Trophoblast cell (in vitro differentiated cells and primary cell): ENCODE results near the gene CES3.
A peak's percentile ranks its signal among the peaks of the same experiment; 100 is the strongest.
"Not testable (repeated sequence)": the region's sequence is repeated elsewhere in the genome, so short reads cannot be mapped to it uniquely, and the experiment has no call there.

Experiments used
- DNase-seq, 2 donors: peaks; one replicate each; pipeline ENCODE4 v3.0.0-alpha.2; 2016
- H2AFZ ChIP-seq: 2 replicates; pipeline ENCODE4 v1.6.1; 2013; ENCODE audit warnings: low read length, moderate library complexity, mild to moderate bottlenecking; ENCODE audit not compliant: insufficient read depth, poor library complexity
- H2AK5ac ChIP-seq: 2 replicates; pipeline ENCODE4 v1.6.1; 2013; ENCODE audit warnings: mild to moderate bottlenecking, low read length
- H2BK120ac ChIP-seq: 2 replicates; pipeline ENCODE4 v1.6.1; 2013; ENCODE audit warnings: low read length, mild to moderate bottlenecking, moderate library complexity; ENCODE audit not compliant: insufficient read depth, poor library complexity
- H2BK12ac ChIP-seq: 2 replicates; pipeline ENCODE4 v1.6.1; 2013; ENCODE audit warnings: mild to moderate bottlenecking, low read length, moderate library complexity
- H2BK5ac ChIP-seq: 2 replicates; pipeline ENCODE4 v1.6.1; 2013; ENCODE audit warnings: low read length, low read depth, moderate library complexity, mild to moderate bottlenecking; ENCODE audit not compliant: poor library complexity
- H3K14ac ChIP-seq: 2 replicates; pipeline ENCODE4 v1.6.1; 2013; ENCODE audit warnings: mild to moderate bottlenecking, low read length
- H3K18ac ChIP-seq: 2 replicates; pipeline ENCODE4 v1.6.1; 2013; ENCODE audit warnings: mild to moderate bottlenecking, low read length
- H3K23ac ChIP-seq: 2 replicates; pipeline ENCODE4 v1.6.1; 2013; ENCODE audit warnings: low read length
- H3K27ac ChIP-seq: 2 replicates; pipeline ENCODE4 v1.5.1; 2013; ENCODE audit warnings: low read depth, mild to moderate bottlenecking, inconsistent platforms, low read length, moderate library complexity
- H3K27me3 ChIP-seq: 2 replicates; pipeline ENCODE4 v1.6.1; 2013; ENCODE audit warnings: inconsistent platforms, mild to moderate bottlenecking, low read length, moderate library complexity; ENCODE audit not compliant: insufficient read depth
- H3K36me3 ChIP-seq, 2 experiments: 1 replicate in 1 of 2; 2 replicates in 1 of 2; pipeline ENCODE4 v1.6.1; 2013; ENCODE audit warnings: low read length in 2 of 2, mild to moderate bottlenecking in 2 of 2, moderate library complexity in 1 of 2; ENCODE audit not compliant: insufficient read depth in 2 of 2, control insufficient read depth in 1 of 2
- H3K4ac ChIP-seq: 2 replicates; pipeline ENCODE4 v1.6.1; 2013; ENCODE audit warnings: low read depth, mild to moderate bottlenecking, low read length, moderate library complexity
- H3K4me1 ChIP-seq, 2 experiments: 1 replicate in 1 of 2; 2 replicates in 1 of 2; pipeline ENCODE4 v1.6.1; 2013; ENCODE audit warnings: low read length in 2 of 2, mild to moderate bottlenecking in 2 of 2, moderate library complexity in 1 of 2; ENCODE audit not compliant: insufficient read depth in 2 of 2, control insufficient read depth in 1 of 2
- H3K4me2 ChIP-seq: 2 replicates; pipeline ENCODE4 v1.6.1; 2013; ENCODE audit warnings: inconsistent platforms, mild to moderate bottlenecking, low read length, moderate library complexity
- H3K4me3 ChIP-seq: 2 replicates; pipeline ENCODE4 v1.5.1; 2013; ENCODE audit warnings: mild to moderate bottlenecking, low read depth, low read length, inconsistent platforms
- H3K79me1 ChIP-seq: one replicate; pipeline ENCODE4 v1.6.1; 2013; ENCODE audit warnings: low read length
- H3K79me2 ChIP-seq: 2 replicates; pipeline ENCODE4 v1.6.1; 2013; ENCODE audit warnings: low read length, mild to moderate bottlenecking; ENCODE audit not compliant: control insufficient read depth, insufficient read depth, poor library complexity
- H3K9ac ChIP-seq: 2 replicates; pipeline ENCODE4 v1.6.1; 2013; ENCODE audit warnings: mild to moderate bottlenecking, low read length
- H3K9me3 ChIP-seq: 2 replicates; pipeline ENCODE4 v1.6.1; 2013; ENCODE audit warnings: low read depth, mild to moderate bottlenecking, control low read depth, inconsistent platforms, low read length; ENCODE audit not compliant: insufficient read depth
- H4K12ac ChIP-seq: 2 replicates; pipeline ENCODE4 v1.6.1; 2013; ENCODE audit warnings: low read depth, mild to moderate bottlenecking, low read length, moderate library complexity
- H4K8ac ChIP-seq: 2 replicates; pipeline ENCODE4 v1.6.1; 2013; ENCODE audit warnings: low read depth, mild to moderate bottlenecking, low read length, moderate library complexity
- H4K91ac ChIP-seq: one replicate; pipeline ENCODE4 v1.6.1; 2013; ENCODE audit warnings: low read depth, mild to moderate bottlenecking, low read length, moderate library complexity
- WGBS: extraction: QIAGEN DNeasy Blood & Tissue Kit; methylation state at CpG from one replicate; pipeline ENCODE4 v1.1.7; 2013; ENCODE audit warnings: missing lambda C conversion rate; ENCODE audit not compliant: insufficient read length, insufficient coverage; ENCODE audit errors: extremely low coverage; 5-methylcytosine and 5-hydroxymethylcytosine counted together

Gene CES3

GRCh38 chr16:66932076-66932475 is 29.0 kb upstream of the CES3 start:
- no peak overlapping the region for H3K4me2 ChIP-seq
- no CpG with 5 or more reads among the region's 4 CpGs for WGBS
- no peak overlapping the region for H3K4ac ChIP-seq
- no peak overlapping the region for H2BK12ac ChIP-seq
- H3K23ac ChIP-seq: no peak overlapping the region
- peaks cover 10 to 11% of the 10 kb centered on the region in 2 experiments for H3K36me3 ChIP-seq
- H3K27ac ChIP-seq: no peak overlapping the region
- H3K14ac ChIP-seq: no peak overlapping the region
- H3K18ac ChIP-seq: no peak overlapping the region
- H2BK120ac ChIP-seq: no peak overlapping the region
- no peak overlapping the region for H3K9ac ChIP-seq
- H3K79me2 ChIP-seq: peaks cover 9% of the 10 kb centered on the region
- no peak overlapping the region for H3K4me3 ChIP-seq
- peaks cover 18 to 20% of the 10 kb centered on the region in 2 experiments for H3K4me1 ChIP-seq
- H2AFZ ChIP-seq: no peak overlapping the region
- H2AK5ac ChIP-seq: no peak overlapping the region
- H2BK5ac ChIP-seq: no peak overlapping the region
- no peaks in the 10 kb centered on the region for H3K27me3 ChIP-seq
- H4K12ac ChIP-seq: no peak overlapping the region
- no peak overlapping the region for H4K8ac ChIP-seq
- H4K91ac ChIP-seq: no peak overlapping the region
- DNase-seq: peak; percentile 66 to 74
- H3K79me1 ChIP-seq: peaks cover 8% of the 10 kb centered on the region
- H3K9me3 ChIP-seq: no peaks in the 10 kb centered on the region

GRCh38 chr16:66933776-66934137 is 27.3 kb upstream of the CES3 start:
- Histone ChIP-seq H4K12ac (peak overlapping the region; percentile 91), H3K4ac (peak overlapping the region; percentile 85), H3K4me3 (peak overlapping the region; percentile 97), H2AK5ac (peak overlapping the region; percentile 3), H2BK5ac (no peak overlapping the region), H3K9ac (peak overlapping the region; percentile 89), H3K18ac (peak overlapping the region; percentile 79), H3K23ac (no peak overlapping the region), H2BK120ac (no peak overlapping the region), H3K27ac (no peak overlapping the region), H2BK12ac (no peak overlapping the region), H3K14ac (peak overlapping the region; percentile 79), H3K9me3 (no peaks in the 10 kb centered on the region), H3K36me3 (peaks cover 11% of the 10 kb centered on the region in 2 experiments), H3K4me1 (peaks cover 15 to 16% of the 10 kb centered on the region in 2 experiments), H4K91ac (peak overlapping the region; percentile 86), H3K79me2 (peaks cover 9% of the 10 kb centered on the region), H4K8ac (peak overlapping the region; percentile 95), H3K4me2 (peak overlapping the region; percentile 81), H3K27me3 (no peaks in the 10 kb centered on the region), H2AFZ (peak overlapping the region; percentile 98), H3K79me1 (peaks cover 8% of the 10 kb centered on the region)
- peak; percentile 80 for DNase-seq
- no CpG with 5 or more reads among the region's 12 CpGs for WGBS

- Histone ChIP-seq H3K4me3 (peak within 1 kb of the TSS; percentile 97), H3K36me3 (peaks cover 16% of the 10 kb centered on the region in 2 experiments), H3K9ac (peak within 1 kb of the TSS; percentile 98), H3K27me3 (no peaks in the 10 kb centered on the region), H2BK12ac (no peak within 1 kb of the TSS), H3K14ac (peak within 1 kb of the TSS; percentile 96), H3K27ac (peak within 1 kb of the TSS; percentile 46), H3K79me2 (peaks cover 9% of the 10 kb centered on the region), H4K91ac (peak within 1 kb of the TSS; percentile 91), H3K23ac (peak within 1 kb of the TSS; percentile 62), H3K9me3 (no peaks in the 10 kb centered on the region), H3K4me2 (peak within 1 kb of the TSS; percentile 81), H2BK120ac (peak within 1 kb of the TSS; percentile 74), H2AFZ (peak within 1 kb of the TSS; percentile 98), H2BK5ac (peak within 1 kb of the TSS; percentile 58), H4K12ac (peak within 1 kb of the TSS; percentile 91), H3K4ac (peak within 1 kb of the TSS; percentile 85), H3K4me1 (peaks cover 15 to 16% of the 10 kb centered on the region in 2 experiments), H2AK5ac (peak within 1 kb of the TSS; percentile 96), H4K8ac (peak within 1 kb of the TSS; percentile 95), H3K18ac (peak within 1 kb of the TSS; percentile 98), H3K79me1 (peaks cover 8% of the 10 kb centered on the region)
- DNase-seq: peak; percentile 74 to 90
- WGBS: no CpG with 5 or more reads among the region's 76 CpGs
These were observed 26.8 kb upstream of the CES3 start, which contains the start of gene CIAO2B for GRCh38 chr16:66934138-66934838. Gene CIAO2B (minus strand): TSS chr16:66934402. CDS start chr16:66934364, 38 bp downstream.

- H4K91ac ChIP-seq: peak overlapping the region; percentile 91
- H3K27me3 ChIP-seq, H3K23ac ChIP-seq, H3K79me1 ChIP-seq, H3K79me2 ChIP-seq, H2BK12ac ChIP-seq, H3K27ac ChIP-seq, H3K9me3 ChIP-seq, DNase-seq: not testable (repeated sequence)
- H3K14ac ChIP-seq: peak overlapping the region; percentile 96
- peak overlapping the region; percentile 74 for H2BK120ac ChIP-seq
- peak overlapping the region; percentile 97 for H3K4me3 ChIP-seq
- H2AK5ac ChIP-seq: peak overlapping the region; percentile 96
- peak overlapping the region; percentile 98 for H2AFZ ChIP-seq
- peak overlapping the region; percentile 88 for H4K12ac ChIP-seq
- peaks cover 17% of the 10 kb centered on the region in 2 experiments for H3K36me3 ChIP-seq
- H3K4me1 ChIP-seq: peaks cover 15 to 16% of the 10 kb centered on the region in 2 experiments
- no CpG with 5 or more reads among the region's 24 CpGs for WGBS
- H3K18ac ChIP-seq: peak overlapping the region; percentile 98
- peak overlapping the region; percentile 95 for H4K8ac ChIP-seq
- H2BK5ac ChIP-seq: peak overlapping the region; percentile 58
- peak overlapping the region; percentile 98 for H3K9ac ChIP-seq
- H3K4ac ChIP-seq: peak overlapping the region; percentile 84
- peak overlapping the region; percentile 81 for H3K4me2 ChIP-seq
These were observed 26.2 kb upstream of the CES3 start for GRCh38 chr16:66934839-66935313.
